Hypothalamus (tissue), 51 donors: ENCODE measurements around the gene AOC3.
"Not testable (repeated sequence)": the region's sequence is repeated elsewhere in the genome, so short reads cannot be mapped to it uniquely, and the experiment has no call there.

ENCODE experiments used
- DNase-seq, 51 donors: peaks; one replicate each; lab custom pipeline; 2025; lab: John Stamatoyannopoulos, UW

Gene AOC3

GRCh38 chr17:42889809-42890208 lies 38.8 kb downstream of the AOC3 start:
- DNase-seq: no peak

GRCh38 chr17:42891539-42892152 lies 40.6 kb downstream of the AOC3 start:
- DNase-seq: peak in 11 of 51 donors; percentile 2 to 55 (median 3)

- no peak for DNase-seq
Observed at GRCh38 chr17:42893359-42893758, 42.4 kb downstream of the AOC3 start.

- DNase-seq: no peak
Observed at GRCh38 chr17:42894283-42895184, 43.5 kb downstream of the AOC3 start.

GRCh38 chr17:42895185-42895555 lies 44.2 kb downstream of the AOC3 start:
- no peak for DNase-seq

GRCh38 chr17:42898147-42898811 lies 47.3 kb downstream of the AOC3 start:
- no peak for DNase-seq

- not testable (repeated sequence) for DNase-seq
Observed at GRCh38 chr17:42899981-42900380, 49.0 kb downstream of the AOC3 start.

- no peak for DNase-seq
Observed at GRCh38 chr17:42900460-42901331, 49.7 kb downstream of the AOC3 start, which contains the start of gene G6PC1. Gene G6PC1, plus strand, starts transcription at chr17:42900799. Its CDS starts 78 bp downstream, at chr17:42900877.

GRCh38 chr17:42901535-42902229 lies 50.7 kb downstream of the AOC3 start:
- DNase-seq: no peak

GRCh38 chr17:42904110-42904469 lies 53.1 kb downstream of the AOC3 start:
- no peak for DNase-seq

- no peak for DNase-seq
Observed at GRCh38 chr17:42906772-42907446, 55.9 kb downstream of the AOC3 start.
